ENCODE results near the gene ANKRD53.

Gene ANKRD53

DNA sequence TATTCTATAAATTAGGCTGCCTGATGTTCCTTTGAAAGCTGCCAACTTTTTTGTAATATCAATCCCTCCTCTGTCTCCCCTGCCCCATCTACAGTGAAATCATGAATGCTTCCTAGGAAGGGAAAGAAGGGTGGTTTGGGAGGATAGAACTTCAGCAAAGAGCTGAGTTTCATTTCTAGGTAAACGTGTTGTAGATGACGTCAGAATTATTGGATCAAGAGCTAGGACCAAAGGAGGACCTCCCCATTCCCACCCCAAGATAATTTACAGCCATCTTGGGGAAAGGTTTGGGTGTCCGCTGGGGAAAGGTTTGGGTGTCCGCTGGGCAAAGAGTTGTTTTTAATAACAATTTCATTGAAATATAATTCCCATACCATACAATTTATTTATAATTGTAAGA lies 11.2 kb upstream of the ANKRD53 start:
- no peak for FAIRE-seq

DNA sequence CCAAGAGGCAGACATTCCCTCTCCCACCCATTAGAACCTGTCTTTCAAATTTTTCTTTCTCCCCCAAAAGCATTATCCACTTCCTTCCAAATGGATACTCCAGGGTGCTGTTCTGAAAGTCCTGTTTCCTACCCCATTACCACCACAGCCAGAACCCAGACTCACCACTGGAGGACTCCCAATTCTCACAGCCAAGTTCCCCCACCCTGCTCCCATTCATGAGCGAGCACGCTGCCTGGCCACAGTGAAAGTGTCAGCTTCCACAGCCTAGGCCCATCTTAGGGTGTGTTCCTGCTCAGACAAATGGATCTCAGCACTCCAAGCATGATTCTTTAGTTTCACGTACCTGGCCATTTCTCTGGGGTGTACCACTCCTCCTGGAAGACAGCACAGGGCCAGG lies 3.8 kb upstream of the ANKRD53 start:
- no peak for FAIRE-seq

DNA sequence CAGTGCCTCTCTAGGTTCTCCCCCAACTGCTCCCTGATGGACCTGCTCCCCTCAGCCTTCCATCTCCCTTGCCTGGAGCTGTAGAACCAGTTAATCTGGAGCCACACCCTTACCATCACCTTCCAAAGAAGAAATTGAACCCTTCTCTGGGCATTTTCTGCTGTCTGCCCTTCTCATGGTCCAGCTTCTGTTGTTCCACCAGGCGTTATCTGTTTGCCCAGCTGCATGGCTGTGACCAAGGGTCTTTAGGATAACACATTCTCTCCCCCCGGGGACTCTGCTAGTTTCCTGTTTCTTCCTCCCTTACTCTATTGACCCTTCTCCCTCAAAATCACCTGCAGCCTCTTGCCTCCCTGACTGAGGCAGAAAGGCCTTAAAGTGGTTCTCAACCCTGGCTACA lies 3.2 kb upstream of the ANKRD53 start:
- FAIRE-seq = no peak

DNA sequence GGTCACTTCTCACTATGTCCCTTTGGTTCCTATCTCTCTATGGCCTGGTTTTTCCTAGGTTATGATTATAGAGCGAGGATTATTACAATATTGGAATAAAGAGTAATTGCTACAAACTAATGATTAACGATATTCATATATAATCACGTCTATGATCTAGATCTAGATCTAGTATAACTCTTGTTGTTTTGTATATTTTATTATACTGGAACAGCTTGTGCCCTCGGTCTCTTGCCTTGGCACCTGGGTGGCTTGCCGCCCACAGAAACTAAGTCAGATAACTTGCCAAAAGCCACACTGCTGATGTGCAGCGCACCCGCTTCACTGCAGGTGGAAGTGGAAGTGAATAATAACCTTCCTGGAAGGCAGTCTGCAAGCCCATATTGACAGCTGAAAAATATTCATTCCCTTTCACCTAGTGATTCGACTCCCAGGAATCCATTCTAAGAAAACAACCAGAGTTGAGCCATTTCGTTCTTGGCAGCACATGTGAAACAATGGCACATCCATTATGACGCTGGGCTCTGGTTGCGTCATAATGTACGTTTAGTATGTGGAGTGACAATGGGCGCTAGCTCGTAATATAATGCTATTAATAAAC lies 725 bp upstream of the ANKRD53 start:
- FAIRE-seq = no peak

DNA sequence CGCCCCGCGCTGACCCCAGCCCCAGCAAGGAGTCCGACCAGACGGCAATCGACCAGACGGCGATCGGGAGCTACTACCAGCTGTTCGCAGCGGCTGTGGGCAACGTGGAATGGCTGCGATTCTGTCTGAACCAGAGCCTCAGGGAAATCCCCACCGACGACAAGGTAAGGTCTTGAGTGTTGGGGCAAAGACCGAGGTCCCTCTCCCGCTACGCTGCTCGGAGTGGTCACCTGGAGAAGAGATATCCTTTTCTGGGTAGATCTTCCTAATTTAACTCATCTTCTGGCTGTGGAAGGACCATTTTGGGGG lies 704 bp downstream of the ANKRD53 start:
- no peak for FAIRE-seq

DNA sequence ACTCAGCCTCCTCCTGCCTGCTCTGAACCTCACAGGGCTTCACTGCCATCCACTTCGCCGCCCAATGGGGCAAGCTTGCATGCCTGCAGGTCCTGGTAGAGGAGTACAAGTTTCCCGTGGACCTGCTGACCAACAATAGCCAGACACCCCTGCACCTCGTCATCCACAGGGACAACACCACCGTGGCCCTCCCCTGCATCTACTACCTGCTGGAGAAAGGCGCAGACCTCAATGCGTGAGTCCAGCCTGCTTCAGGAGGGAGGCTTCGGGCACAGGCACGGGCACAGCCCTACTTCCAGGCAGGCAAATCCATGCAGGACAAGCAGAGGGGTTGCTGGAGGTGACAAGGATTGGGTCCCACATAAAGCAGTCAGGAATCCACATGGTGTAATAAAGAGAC lies 1.2 kb downstream of the ANKRD53 start:
- FAIRE-seq = no peak

DNA sequence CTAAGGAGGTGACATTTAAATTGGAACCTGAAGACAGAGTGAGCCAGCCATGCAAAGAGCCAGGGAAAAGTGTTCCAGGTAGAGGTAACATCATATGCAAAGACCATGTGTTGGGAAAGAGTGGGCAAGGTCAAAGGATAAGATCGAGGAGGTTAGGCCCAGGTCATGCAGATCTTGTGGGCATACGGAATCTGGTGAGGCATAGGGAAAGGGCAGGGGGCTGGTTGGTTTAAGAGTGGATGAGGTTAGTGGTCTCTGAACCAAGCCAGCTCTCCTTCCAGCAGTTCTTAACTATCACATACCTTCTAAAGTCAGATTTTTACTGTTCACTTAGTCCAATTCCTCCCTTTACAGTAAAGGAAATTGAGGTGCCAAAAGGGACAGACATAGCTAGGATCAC lies 3.0 kb downstream of the ANKRD53 start:
- FAIRE-seq = no peak

DNA sequence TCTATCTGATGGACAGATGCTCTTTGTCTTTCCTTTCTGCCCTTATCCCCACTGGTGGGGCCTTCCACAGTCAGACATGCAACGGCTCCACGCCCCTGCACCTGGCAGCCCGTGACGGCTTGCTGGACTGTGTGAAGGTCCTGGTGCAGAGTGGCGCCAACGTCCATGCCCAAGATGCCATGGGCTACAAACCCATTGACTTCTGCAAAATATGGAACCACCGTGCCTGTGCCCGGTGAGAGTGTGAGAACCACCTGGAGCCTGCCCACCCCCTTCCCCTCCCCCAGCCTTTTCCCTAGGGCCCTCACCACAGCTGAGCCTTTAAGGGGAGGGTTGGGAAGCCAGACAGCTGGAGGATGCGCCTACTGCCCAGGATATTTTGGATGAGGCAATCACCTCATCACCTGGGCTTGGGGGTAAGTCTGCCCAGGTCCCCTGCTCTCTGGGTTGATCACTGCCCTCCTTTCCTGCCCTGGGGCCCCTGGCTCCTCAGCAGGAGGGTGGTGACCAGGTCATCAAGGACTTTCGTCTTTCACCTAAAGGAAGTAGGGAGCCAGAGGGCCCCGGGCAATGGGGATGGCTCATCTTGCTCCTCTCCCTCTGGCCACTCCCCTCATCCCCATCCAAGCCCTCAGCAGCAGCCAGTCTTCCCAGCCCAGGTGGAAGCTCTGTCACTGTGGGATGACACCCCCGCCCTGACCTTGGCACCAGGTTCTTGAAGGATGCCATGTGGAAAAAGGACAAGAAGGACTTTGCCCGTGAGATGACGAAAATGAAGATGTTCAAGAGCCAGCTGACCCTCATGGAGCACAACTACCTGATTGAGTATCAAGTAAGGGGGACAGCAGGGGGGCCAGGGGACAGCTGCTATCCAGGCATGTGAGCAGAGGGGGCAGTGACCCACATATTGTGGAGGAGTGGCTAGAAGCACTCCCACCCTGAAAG lies 3.7 kb downstream of the ANKRD53 start:
- no peak for FAIRE-seq

DNA sequence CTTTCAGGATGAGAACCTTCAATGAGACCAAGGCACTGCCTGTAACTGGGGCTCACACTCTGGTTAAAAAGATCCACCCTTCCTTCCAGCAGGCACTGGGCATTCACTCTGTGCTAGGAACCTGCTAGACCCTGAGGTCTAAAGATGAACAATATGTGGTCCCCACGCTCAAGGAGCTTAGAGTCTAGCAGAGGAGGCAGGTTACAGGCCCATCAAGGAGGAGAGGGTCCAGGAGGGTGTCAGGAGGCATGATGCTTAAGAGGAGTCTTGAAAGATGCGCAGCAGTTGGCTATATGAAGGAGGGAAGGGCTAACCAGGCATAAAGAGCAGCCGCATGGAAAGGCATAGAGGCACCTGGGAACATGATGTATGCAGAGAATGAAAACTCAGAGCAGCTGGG lies 4.5 kb downstream of the ANKRD53 start:
- FAIRE-seq = no peak

DNA sequence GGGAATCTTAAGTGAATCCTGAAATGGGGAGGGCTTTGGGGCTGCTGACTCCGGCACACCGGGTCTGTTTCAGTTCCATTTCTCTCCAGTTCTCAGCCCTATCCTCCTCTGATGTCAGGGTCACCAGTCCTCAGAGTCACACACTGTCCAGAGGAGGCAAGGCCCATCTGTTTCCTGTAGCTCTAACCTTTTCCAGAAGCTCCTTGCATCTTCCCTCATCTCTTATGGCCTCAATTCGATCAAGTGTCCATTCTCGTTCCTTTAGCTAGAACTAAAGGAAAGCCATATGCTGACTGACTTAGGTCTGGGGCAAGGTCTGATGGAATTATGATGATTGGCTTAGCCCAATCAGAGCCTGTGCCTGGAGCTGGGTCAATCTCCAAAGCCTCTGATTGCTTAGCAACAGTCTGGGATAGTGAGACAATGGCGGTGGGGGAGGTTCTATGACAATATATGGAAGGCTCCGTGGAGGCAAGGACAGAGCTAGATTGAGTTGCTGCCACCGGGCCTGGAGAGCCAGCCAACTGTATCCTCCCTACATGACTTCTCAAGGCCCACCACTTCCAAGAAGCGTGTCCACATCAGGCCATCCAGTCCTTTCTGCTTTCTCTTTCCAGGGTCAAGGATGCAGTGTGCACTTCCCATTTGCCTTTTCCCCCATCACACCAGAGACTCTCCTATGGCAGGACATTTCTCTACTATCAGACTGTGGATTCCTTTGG lies 5.2 kb downstream of the ANKRD53 start:
- FAIRE-seq = no peak

DNA sequence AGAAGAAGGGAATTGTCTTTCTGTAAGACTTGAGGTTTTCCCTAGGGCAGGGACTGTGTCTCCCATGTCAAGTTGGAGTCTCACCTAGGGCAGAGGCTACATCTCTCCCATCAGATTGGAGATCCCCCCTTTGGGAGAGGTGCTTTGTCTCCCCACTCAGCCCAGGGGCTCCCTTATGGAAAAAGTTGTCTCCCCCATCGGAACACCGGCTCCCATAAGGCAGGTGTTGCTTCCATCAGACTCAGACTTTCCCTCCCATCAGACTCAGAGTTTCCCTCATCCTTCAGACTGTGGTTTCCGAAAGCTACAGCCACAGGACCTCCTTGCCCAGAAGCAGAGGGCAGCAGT lies 5.8 kb downstream of the ANKRD53 start:
- no peak for FAIRE-seq

DNA sequence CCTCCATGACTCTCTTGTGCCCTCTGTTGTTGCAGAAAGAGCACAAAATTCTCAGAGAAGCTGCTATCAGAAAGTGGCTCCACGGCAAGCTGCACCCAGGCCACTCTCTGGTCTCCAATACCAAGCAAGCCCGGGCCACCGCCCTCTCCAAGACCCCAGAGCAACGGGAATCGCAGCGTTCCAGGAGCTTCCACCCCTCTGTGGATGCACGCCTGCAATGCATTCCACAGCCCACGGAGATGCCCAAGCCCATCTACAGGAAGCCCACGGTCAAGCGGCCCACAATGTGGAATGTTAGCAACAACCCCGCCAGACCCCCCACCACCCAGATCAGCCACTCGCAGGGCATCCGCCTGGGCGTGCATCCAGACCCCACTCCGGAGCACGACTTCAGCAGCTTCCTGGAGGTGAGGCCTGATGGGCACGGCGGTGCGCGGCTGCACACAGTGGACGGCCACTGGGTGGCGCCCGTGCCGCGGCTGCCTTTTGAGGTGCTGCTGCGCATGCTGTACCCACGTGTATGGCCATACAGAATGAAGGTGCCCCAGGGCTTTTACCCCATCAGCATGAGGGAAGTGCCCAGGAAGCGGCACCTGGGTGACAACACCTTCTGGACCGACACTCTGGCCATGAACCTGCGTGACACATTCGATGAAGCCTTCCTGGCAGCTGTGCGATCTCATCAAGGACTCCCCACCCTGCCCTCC lies 6.3 kb downstream of the ANKRD53 start:
- no peak for FAIRE-seq

DNA sequence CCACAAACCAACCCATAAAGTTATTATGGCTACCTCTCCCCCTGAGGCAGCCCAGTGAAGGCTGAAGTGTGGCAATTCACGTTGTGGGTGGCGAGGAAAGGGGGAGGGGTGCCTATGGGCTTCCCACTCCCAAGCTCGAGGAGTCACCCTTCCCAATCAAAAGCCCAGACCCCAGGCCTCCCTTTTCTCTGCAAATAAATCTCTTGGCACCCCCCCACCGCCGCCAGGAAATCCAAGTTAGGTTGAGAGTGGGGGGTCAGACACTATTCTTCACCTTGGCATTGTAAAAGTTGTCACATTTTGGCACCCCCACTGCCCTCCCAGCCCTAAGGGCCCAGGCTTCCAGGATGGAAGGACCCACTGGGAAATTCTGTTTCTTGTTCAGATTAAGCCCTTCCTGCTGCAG lies 6.9 kb downstream of the ANKRD53 start:
- no peak for FAIRE-seq

DNA sequence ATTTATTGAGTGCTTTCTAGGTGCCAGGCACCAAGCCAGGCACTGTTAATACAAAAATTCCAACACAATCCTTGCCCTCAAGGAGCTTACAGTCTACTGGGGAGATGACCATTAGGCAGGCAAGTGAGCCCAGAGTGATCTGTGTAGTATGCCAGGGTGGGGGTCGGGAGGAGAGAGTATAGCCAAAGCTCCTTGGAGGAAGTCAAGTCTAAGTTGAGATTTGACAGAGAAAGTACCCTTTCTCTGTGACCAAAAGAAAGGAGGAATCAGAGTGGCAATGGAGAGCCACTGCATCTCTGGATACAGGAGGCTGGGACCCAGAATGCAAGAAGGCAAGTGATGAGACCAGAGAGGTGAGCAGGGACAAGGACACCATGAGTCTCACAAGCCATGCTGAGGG lies 7.5 kb downstream of the ANKRD53 start:
- no peak for FAIRE-seq

DNA sequence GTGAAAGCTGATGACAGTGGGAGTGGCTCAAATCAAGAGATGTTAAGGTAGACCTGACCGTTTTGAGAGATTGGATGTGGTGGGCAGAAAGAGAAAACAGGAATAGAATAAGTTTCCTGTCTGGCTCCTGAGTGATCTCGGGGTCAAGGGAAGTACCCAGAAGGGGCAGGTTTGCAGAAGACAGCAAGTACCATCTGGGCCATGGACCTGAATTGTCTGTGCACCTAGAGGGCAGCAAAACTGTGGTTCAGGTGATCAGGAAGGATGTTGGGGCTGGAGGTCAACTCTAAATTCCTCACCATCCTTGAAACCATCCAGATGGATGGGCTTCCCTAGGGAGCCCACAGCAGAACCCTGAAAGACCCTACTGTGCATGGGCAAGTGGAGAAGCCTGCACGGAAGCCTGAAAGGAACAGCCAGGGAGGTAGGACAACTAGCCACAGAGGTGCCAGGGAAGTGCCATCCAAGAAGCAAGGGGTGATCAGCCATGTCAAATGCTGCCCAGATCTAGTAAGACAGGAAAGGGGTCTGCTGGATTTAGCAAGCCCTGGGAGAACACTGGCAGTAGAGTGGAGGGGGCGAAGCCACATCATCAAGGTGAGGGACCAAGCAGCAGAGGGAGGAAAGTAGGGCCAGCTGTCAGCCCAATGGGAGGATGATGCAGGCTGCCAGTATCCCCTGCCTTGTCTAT lies 8.2 kb downstream of the ANKRD53 start:
- no peak for FAIRE-seq

DNA sequence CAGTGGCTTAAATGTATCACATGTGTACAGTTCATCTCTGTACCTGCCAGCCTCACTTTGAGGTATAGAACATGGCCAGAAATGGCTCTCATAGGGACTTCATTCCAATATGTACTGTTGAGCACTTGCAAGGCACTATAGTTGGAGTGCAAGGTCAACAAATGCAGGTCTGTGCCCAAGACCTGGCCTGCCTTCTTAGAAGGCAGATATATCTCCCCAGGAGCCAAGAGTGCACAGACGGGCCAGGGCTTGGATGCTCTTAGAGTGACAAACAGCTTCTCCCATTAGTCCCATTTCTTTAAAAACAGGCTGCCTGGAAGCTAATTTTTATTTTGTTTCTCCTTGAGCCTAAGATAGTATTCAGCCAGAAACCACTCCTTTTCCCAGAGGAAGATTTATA lies 9.0 kb downstream of the ANKRD53 start:
- FAIRE-seq = no peak

DNA sequence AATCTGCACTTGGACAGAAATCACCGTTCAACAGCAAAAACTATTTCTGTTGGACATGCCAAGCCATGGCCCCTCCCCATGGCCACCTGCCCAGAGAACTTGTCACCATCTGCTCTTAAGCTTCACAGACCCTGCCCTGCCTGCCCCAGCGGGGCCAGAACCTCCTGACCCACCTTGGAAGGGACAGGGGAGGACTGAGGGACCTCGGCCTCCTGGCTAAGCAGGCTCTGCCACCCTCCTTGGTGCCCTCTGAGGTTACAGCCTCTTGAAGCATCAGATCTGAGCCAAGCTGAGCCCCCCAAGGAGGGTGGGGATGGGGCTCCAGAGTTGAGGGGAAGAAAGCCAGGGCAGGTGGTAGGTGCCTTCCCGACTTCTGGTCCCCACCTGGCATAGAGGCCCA lies 9.7 kb downstream of the ANKRD53 start:
- no peak for FAIRE-seq

DNA sequence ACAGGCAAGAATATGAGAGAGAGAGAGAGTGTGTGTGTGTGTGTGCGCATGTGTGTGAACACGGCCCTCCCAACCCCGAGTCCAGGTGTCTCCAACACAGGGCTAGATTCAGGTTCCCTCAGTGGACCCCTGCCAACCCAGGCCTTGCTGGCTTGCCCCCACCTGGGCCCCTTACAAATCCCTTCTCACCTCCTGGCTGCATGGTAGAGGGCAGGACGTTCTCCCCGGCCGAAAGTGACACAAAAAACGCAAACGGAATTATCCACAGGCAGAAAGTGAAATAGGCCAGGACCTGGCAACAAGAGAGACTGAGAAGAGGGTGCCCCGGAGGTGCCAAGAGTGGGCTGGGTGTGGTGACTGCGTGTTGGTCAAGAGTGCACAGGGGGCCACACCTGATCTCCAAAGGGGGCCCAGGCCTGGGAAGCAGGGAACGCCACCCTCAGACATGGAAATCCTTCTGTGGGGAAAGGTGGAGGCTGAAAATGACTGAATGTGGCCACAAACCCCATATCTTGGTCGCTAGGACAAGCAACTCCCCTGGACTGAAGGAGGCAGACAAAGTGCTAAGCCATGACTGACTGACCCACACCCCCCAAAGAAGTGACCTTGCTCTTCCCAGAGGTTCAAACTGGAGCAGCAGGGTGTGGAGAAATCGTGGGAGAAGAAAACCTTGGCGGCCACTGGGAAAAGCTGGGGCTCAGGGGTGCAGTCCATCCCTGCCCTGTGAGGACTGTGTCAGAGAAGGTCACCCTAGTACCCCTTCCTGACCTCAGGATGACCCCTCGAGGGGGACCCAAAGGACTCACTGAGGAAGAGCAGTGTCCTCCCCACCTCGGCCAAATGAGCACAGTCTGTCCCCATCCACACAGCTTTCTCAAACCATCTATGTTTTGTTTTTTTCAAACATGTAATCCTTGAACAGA lies 10.6 kb downstream of the ANKRD53 start:
- no peak for FAIRE-seq

DNA sequence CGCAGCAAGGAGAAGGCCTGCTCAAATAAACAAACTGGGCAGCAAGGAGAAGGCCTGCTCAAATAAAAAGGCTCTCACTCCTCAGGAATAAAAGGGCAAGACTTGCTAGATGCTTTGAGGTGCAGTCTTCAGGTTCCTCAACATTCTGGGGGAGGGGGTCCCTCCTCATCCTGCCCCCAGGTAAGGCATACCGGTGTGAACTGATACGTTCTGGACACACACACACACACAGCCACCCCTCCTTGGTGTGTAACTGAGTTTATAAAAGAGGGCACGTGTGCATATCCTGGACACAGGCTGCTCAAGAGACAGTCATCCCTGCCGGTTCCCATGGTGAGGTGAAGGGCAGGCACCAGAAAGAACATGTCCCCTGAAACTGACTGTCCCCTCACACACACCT lies 11.8 kb downstream of the ANKRD53 start:
- no peak for FAIRE-seq

DNA sequence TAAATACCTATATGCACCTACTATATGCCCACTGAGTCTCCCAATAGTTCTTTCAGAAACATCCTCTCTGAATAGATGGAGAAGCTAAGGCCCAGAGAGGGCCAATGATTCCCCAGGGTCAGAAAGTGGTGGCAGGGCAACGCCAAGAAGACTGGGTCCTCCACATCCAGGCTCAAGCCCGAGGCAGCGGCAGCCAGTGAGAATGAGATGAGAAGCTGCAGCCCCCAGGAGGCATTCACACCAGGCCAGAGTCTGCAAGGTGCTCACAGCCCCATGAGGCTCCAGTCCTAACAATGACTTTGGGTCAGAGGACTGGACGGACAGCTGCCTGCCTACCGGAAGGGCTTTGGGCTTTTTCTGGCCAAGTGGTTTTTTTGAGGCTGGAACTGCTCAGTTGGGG lies 12.7 kb downstream of the ANKRD53 start:
- FAIRE-seq = no peak

DNA sequence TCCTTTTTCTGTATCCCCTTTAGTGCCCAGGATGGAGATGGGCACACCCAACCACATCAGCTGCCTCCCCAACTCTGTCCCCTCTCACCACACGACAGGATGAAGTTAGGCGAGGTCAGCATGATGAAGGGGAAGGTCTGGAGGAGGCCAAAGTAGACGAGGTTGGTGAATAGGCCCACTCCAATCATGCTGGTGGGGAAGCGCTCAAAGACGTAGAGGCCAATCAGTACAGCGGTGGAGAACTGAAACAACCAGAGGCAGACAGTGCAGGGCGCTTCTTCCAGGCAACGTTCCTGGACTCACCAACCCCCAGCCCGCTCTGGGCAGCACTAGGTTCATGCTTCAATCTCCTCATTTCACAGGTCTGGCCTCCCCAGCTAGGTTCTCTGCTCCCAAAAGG lies 13.3 kb downstream of the ANKRD53 start:
- FAIRE-seq = no peak
